Measurements from ENCODE around the gene WLS. TPM values are rescaled to one million over a fixed set of nuclear protein-coding genes. Genes with fewer than 3 reads are reported as not detected.

The WLS gene
- total RNA-seq, 4 donors from 2014 or later, result 34.8 to 78.9 (median 44.4) TPM

GRCh38 chr1:68199603-68200002, 32.7 kb downstream of the WLS start:
- H3K9me3 ChIP-seq, result no peaks in the 10 kb centered on the region
- no peaks in the 10 kb centered on the region for H3K36me3 ChIP-seq
- H3K4me3 ChIP-seq, result no peak overlapping the region
- WGBS, 2 donors, result 91 to 95% methylated on average over 2 of the region's 2 CpGs
- H3K27ac ChIP-seq, result no peak overlapping the region
- DNase-seq (ENCODE audit: low spot score in 2 of 2), result no peak
- H3K27me3 ChIP-seq, result no peaks in the 10 kb centered on the region
- TF ChIP-seq CTCF (IDR thresholded peaks at IDR 0.05), result no peak
- no peak for TF ChIP-seq EP300 (IDR thresholded peaks at IDR 0.05)
- TF ChIP-seq POLR2A (IDR thresholded peaks at IDR 0.05), result no peak
- peaks cover 0 to 40% (median 3%) of the 10 kb centered on the region in 4 donors for H3K4me1 ChIP-seq

GRCh38 chr1:68198752-68199151, 33.6 kb downstream of the WLS start:
- 81 to 85% methylated on average over 2 of the region's 2 CpGs for WGBS, 2 donors
- H3K36me3 ChIP-seq, result peaks cover 0 to 3% (median 0%) of the 10 kb centered on the region in 3 donors
- no peaks in the 10 kb centered on the region for H3K27me3 ChIP-seq
- TF ChIP-seq CTCF (IDR thresholded peaks at IDR 0.05) (no peak), EP300 (IDR thresholded peaks at IDR 0.05) (no peak), POLR2A (IDR thresholded peaks at IDR 0.05) (no peak)
- H3K9me3 ChIP-seq, result no peaks in the 10 kb centered on the region
- H3K27ac ChIP-seq, result no peak overlapping the region
- no peak for DNase-seq (ENCODE audit: low spot score in 2 of 2)
- no peak overlapping the region for H3K4me3 ChIP-seq
- H3K4me1 ChIP-seq, result peaks cover 0 to 40% (median 3%) of the 10 kb centered on the region in 4 donors

- no peaks in the 10 kb centered on the region for H3K9me3 ChIP-seq
- DNase-seq (ENCODE audit: low spot score in 2 of 2), result no peak
- H3K27ac ChIP-seq, result peak overlapping the region in 2 of 4 donors; percentile 12 to 42
- 74 to 75% methylated on average over 1 of the region's 1 CpG for WGBS, 2 donors
- H3K27me3 ChIP-seq, result no peaks in the 10 kb centered on the region
- H3K4me3 ChIP-seq, result no peak overlapping the region
- H3K36me3 ChIP-seq, result peaks cover 0 to 8% (median 0%) of the 10 kb centered on the region in 3 donors
- H3K4me1 ChIP-seq, result peaks cover 0 to 35% (median 3%) of the 10 kb centered on the region in 4 donors
- no peak for TF ChIP-seq CTCF (IDR thresholded peaks at IDR 0.05)
- TF ChIP-seq EP300 (IDR thresholded peaks at IDR 0.05), result no peak
- TF ChIP-seq POLR2A (IDR thresholded peaks at IDR 0.05), result no peak
Measured at GRCh38 chr1:68197891-68198290, 34.4 kb downstream of the WLS start.

GRCh38 chr1:68197461-68197860, 34.9 kb downstream of the WLS start:
- H3K4me3 ChIP-seq, result no peak overlapping the region
- H3K27ac ChIP-seq, result peak overlapping the region in 2 of 4 donors; percentile 12 to 42
- DNase-seq (ENCODE audit: low spot score in 2 of 2), result no peak
- no peak for TF ChIP-seq POLR2A (IDR thresholded peaks at IDR 0.05)
- no peak for TF ChIP-seq CTCF (IDR thresholded peaks at IDR 0.05)
- no peak for TF ChIP-seq EP300 (IDR thresholded peaks at IDR 0.05)
- peaks cover 0 to 8% (median 0%) of the 10 kb centered on the region in 3 donors for H3K36me3 ChIP-seq
- H3K27me3 ChIP-seq, result no peaks in the 10 kb centered on the region
- WGBS, 2 donors, result 63 to 71% methylated on average over 2 of the region's 2 CpGs
- H3K9me3 ChIP-seq, result no peaks in the 10 kb centered on the region
- H3K4me1 ChIP-seq, result peaks cover 0 to 35% (median 3%) of the 10 kb centered on the region in 4 donors

- no peak for DNase-seq (ENCODE audit: low spot score in 2 of 2)
Measured at GRCh38 chr1:68196676-68197075, 35.6 kb downstream of the WLS start.

More at GRCh38 chr1:68196676-68197075, 35.6 kb downstream of the WLS start:
- Histone ChIP-seq H3K4me1 (peaks cover 0 to 27% (median 3%) of the 10 kb centered on the region in 4 donors), H3K4me3 (no peak overlapping the region), H3K27ac (peak overlapping the region in 2 of 4 donors; percentile 42 to 64), H3K27me3 (no peaks in the 10 kb centered on the region), H3K36me3 (peaks cover 0 to 16% (median 0%) of the 10 kb centered on the region in 3 donors), H3K9me3 (no peaks in the 10 kb centered on the region)
- WGBS, 2 donors, result 32 to 34% methylated on average over 3 of the region's 3 CpGs
- TF ChIP-seq EP300 (IDR thresholded peaks at IDR 0.05), result no peak
- TF ChIP-seq CTCF (IDR thresholded peaks at IDR 0.05), result no peak
- no peak for TF ChIP-seq POLR2A (IDR thresholded peaks at IDR 0.05)

Measured in tibial nerve (tissue), 4 donors.